Stimulated activated CD8-positive, alpha-beta memory T cell treated with anti-CD3 and anti-CD28 coated beads, Interleukin-7, amount 100 ng/mL, for 4 hours (primary cell): Measurements from ENCODE around the gene IGF2BP3.

Experiments
- DNase-seq, 2 donors: peaks; one replicate each; pipeline ENCODE4 v3.0.0-alpha.2; 2020; ENCODE audit warnings: low read depth in 2 of 2

The IGF2BP3 gene

DNA sequence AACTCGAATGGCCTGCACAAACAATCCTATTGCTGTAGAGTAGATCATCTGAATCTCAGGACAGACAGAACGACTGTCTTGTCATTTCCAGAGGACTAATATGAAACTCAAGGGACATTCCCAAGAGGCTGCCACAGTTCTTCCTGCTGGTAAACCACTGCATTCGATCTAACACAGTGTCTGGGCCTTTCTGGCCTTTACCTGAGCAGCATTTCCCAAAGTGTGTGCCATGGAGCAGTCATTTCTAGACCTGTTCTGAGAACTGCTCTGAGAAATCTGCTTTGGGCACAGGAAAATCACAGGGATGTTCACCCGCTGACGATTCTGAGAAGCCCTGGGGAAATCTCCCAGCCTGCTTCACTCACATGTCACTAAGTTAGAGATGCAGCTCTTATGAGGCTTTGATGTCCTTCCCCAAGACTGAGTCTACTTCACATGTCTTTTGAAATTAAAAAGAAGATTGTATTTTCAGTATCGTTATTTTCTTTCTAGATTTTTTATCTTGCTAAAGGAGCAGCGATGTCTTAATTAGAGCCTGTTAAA is 205.3 kb downstream of the IGF2BP3 start:
- DNase-seq = no peak

DNA sequence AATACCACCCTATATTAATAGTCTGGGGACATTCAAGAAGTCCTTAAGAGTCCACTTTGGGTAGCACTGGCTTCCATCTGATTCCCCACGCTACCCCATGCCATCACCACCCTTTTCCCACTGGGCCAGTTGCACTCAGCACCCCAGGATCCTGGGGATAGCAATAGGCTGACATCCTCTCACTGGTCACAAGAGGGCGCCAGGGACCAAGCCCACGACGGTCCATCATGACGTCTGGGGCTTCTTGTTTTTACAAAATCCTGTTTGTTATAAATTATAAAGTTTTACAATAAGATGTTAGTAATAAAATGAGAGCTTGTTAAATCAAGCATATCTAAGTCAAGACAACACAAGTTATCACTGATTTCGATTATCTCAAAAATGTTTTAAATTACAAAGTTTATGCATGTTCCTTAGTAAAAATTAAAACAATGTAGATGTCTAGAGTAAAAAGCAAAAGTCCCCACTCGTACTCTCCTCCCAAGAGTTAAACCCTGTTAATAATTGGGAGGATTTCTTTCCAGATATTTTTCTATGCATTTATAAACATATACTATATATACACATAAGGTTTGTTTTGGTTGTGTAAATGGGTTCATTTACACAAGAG is 208.3 kb downstream of the IGF2BP3 start:
- peak; percentile 12 to 20 for DNase-seq

DNA sequence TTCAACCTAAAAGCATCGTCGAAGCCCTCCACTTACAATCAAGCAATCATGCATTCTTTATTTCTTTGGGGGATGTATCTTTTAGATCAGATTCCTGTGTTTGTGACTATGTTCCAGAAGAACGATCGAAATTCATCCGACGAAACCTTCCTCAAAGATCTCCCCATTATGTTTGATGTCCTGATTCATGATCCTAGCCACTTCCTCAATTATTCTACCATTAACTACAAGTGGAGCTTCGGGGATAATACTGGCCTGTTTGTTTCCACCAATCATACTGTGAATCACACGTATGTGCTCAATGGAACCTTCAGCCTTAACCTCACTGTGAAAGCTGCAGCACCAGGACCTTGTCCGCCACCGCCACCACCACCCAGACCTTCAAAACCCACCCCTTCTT is 209.9 kb downstream of the IGF2BP3 start:
- no peak for DNase-seq
